Activated naive CD8-positive, alpha-beta T cell treated with anti-CD3 and anti-CD28 coated beads, Interleukin-2, amount 10 ng/mL, durations not matched to agents 7 days and 5 days (primary cell): ENCODE results near the gene KIAA0513. TPM values are rescaled to one million over a fixed set of nuclear protein-coding genes. Genes with fewer than 3 reads are reported as not detected.
"Not testable (repeated sequence)": the region's sequence is repeated elsewhere in the genome, so short reads cannot be mapped to it uniquely, and the experiment has no call there.

ENCODE experiments used
- ATAC-seq: fragments of 150-1000 bp; cut with Tn5 transposase; one replicate; pipeline ENCODE4 v1.10.0; 2021; ENCODE audit warnings: low read depth, moderate library complexity
- POLR2A ChIA-PET: fragments of 350-600 bp; sonication (Branson Sonifier 250); formaldehyde crosslinking; loops from one replicate; lab custom pipeline; 2021; ENCODE audit warnings: antibody characterized with exemption; lab: Charles Lee
- DNase-seq: peaks from one replicate; pipeline ENCODE4 v3.0.0; 2021
- H3K27ac Mint-ChIP-seq: one replicate; pipeline ENCODE4 v1.8.0; 2022; ENCODE audit warnings: mild to moderate bottlenecking, mixed read lengths
- H3K27me3 Mint-ChIP-seq: one replicate; pipeline ENCODE4 v1.8.0; 2022; ENCODE audit warnings: mild to moderate bottlenecking, moderate library complexity, mixed read lengths
- H3K36me3 Mint-ChIP-seq: one replicate; pipeline ENCODE4 v1.8.0; 2021; ENCODE audit warnings: mild to moderate bottlenecking, mixed read lengths
- H3K4me1 Mint-ChIP-seq: one replicate; pipeline ENCODE4 v1.8.0; 2021; ENCODE audit warnings: mixed read lengths
- H3K4me3 Mint-ChIP-seq: one replicate; pipeline ENCODE4 v1.8.0; 2022; ENCODE audit warnings: mild to moderate bottlenecking, moderate library complexity, mixed read lengths
- H3K9me3 Mint-ChIP-seq: one replicate; pipeline ENCODE4 v1.8.0; 2021; ENCODE audit warnings: mixed read lengths
- total RNA-seq, 2 experiments: library from RNA; stranded (reverse); gene quantifications; one replicate each; pipeline ENCODE4 v1.2.3, GENCODE V29; 2021

KIAA0513 gene
- total RNA-seq, 2 experiments from 2014 or later, result 11.6 to 13.9 TPM

DNA sequence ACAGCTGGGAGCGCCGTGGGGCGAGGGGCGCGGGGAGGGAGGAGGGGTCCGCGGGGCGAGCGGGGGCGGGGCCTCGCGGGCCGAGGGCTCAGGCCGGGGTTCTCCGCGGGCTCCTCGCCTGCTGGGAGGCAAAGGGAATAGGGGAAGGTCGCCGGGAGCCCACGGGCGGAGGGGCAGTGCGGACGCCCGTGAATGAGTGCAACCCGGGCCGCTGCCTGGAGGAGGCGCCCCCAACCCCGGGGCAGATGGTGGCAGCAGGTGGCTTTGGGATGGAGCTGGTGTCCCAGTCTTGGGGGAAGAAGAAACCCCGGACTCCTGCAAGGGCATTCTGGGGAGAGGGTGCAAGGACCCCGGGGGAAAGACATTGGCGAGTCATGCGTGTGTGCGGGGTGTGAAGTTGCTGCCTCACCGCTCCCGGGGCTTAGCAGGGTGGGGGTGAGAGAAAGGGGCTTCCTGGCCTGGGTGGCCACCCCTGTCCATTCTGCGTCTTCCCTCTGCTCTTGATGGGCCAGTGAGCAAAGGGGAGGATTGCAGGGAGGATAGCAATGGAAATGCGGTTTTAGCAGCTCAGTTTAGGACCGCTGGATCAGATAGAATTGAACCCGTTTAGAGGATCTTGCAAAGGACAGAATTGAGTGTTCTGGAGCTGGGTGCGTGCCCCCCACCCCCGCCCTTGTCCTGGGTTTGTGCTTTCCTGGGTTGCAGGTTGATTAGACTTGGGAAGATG lies 526 bp downstream of the KIAA0513 start:
- H3K27ac Mint-ChIP-seq, result peak overlapping the region; percentile 93
- no peaks in the 10 kb centered on the region for H3K36me3 Mint-ChIP-seq
- H3K4me1 Mint-ChIP-seq, result peaks cover 29% of the 10 kb centered on the region
- peak overlapping the region; percentile 90 for H3K4me3 Mint-ChIP-seq
- POLR2A ChIA-PET, result interaction anchor here (0.8 to 3.5 kb wide), 10 partner anchors 12 to 393 kb away, joined by 3 to 38 read pairs (median 7); partner anchors contain the start of gene ZDHHC7
- no peaks in the 10 kb centered on the region for H3K9me3 Mint-ChIP-seq
- ATAC-seq, result peak; percentile 9
- no peaks in the 10 kb centered on the region for H3K27me3 Mint-ChIP-seq
- DNase-seq, result no peak

DNA sequence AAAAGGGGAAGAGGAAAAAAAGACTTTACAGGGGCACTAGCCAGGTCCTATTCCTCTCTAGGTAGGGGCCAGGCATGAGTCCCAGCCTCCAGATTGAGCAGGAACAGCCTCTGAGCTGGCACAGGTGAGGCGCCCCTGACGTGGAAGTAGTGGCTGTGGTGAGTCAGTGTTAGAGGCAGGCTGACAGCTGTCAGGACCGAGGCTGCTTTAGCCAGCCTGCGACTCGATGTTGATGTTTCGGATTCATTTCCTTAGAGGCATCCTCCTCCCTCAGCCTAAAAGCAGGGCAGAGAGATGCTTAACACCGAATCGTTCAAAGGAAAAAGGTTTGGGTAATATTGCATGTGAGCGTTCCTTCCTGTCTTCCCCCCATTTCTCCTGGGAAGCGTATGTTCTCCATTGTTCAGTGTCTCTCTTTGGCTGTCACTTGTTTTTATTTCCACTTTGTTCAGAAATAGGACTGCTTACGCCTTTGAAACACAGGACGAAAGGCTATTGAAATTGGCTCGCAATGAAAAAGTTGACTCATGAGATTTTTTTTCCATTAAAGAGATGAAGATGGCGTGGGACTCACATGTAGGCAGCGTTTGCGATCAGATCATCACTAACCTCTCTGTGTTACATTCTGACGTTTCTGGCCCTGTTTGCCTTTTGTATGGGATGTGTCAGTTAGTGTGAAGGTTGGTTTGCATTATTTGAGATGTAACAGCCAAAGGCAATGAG lies 1.3 kb downstream of the KIAA0513 start:
- no peaks in the 10 kb centered on the region for H3K27me3 Mint-ChIP-seq
- peak overlapping the region; percentile 93 for H3K27ac Mint-ChIP-seq
- H3K4me1 Mint-ChIP-seq, result peaks cover 29% of the 10 kb centered on the region
- peak overlapping the region; percentile 90 for H3K4me3 Mint-ChIP-seq
- DNase-seq, result peak; percentile 55
- POLR2A ChIA-PET, result interaction anchor here (0.8 to 3.4 kb wide), 5 partner anchors 17 to 58 kb away, joined by 3 to 38 read pairs (median 12); partner anchors contain the start of gene ZDHHC7
- ATAC-seq, result peak; percentile 67
- H3K36me3 Mint-ChIP-seq, result peaks cover 1% of the 10 kb centered on the region
- no peaks in the 10 kb centered on the region for H3K9me3 Mint-ChIP-seq

DNA sequence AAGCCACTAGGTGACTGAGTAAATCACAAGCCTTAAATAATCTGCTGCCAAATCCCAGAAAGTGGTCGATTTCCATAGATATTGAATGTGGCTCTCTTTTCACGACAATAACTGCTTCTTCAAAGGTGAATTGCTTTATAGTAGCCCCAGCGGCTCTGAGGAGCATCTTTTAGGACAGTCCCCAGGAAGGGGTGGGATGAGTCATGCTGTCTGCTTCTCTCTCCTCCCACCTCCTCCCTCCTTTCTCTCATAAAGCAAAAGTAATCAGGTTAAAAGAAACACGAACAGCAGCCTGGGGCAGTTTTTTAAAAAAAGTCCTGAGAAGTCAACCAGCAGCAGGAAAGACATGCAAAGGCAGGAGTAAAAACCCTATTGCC lies 1.8 kb downstream of the KIAA0513 start:
- Mint-ChIP-seq H3K4me3 (peak overlapping the region; percentile 90), H3K27ac (peak overlapping the region; percentile 93), H3K4me1 (peaks cover 29% of the 10 kb centered on the region), H3K9me3 (no peaks in the 10 kb centered on the region), H3K36me3 (peaks cover 2% of the 10 kb centered on the region), H3K27me3 (no peaks in the 10 kb centered on the region)
- ATAC-seq (peak; percentile 57), DNase-seq (no peak)
- POLR2A ChIA-PET, result no interaction called here

DNA sequence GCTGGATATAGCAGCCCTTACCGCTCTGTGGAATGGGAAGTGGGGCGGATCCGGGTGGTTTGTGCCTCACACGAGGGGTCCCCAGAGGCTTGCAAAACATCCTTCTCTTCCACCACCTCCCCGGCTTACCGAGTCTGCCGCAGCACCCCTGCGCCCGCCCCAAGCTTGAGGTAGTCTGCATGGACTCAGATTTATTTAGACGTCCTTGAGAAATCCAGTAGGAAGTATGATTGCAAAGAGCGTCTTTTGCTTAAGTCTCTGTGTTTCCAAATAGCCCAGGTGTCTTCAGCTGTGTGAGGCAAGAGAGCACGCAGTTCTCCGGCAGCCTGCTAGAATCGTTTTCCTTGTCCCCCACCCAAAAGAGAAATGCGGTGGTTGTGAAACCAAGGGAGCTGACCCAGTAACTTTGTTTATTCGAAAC lies 2.4 kb downstream of the KIAA0513 start:
- POLR2A ChIA-PET, result no interaction called here
- Mint-ChIP-seq H3K27ac (no peak overlapping the region), H3K4me3 (no peak overlapping the region), H3K36me3 (peaks cover 2% of the 10 kb centered on the region), H3K27me3 (no peaks in the 10 kb centered on the region), H3K9me3 (no peaks in the 10 kb centered on the region), H3K4me1 (peaks cover 29% of the 10 kb centered on the region)
- no peak for DNase-seq
- no peak for ATAC-seq

DNA sequence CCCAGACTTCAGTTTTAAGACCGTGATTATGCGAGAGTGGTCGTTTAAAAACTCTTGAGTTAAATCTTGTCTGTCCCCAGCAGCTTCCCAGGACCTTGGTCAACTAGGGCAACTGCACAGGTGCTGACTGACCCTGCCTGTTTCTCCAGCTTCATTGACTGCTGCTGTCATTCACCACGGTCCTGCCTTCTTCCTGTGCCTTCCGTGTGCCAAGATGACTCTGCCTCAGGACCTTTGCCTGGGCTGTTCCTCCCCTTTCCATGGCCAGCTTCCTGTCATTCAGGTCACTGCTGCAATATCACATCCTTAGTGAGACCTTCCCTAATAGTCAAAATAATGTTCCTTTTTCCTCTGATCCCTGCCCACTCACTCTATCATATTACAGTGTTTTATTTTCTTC lies 3.9 kb downstream of the KIAA0513 start:
- ATAC-seq, result no peak
- Mint-ChIP-seq H3K27ac (no peak overlapping the region), H3K9me3 (no peaks in the 10 kb centered on the region), H3K4me3 (no peak overlapping the region), H3K36me3 (peaks cover 2% of the 10 kb centered on the region), H3K4me1 (peaks cover 26% of the 10 kb centered on the region), H3K27me3 (no peaks in the 10 kb centered on the region)
- POLR2A ChIA-PET, result no interaction called here
- DNase-seq, result no peak

DNA sequence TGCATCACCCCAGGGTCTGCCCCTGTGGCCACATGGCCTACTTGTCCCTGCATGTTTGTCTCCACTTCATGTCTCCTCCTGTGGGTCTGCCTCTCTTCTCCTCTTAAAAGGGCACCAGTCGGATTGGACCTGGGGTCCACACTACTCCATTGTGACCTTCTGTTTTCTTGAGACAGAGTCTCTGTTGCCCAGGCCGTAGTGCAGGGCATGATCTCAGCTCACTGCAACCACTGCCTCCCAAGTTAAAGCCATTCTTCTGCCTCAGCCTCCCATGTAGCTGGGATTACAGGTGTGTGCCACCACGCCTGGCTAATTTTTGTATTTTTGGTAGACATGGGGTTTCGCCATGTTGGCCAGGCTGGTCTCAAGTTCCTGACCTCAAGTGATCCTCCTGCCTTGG lies 4.6 kb downstream of the KIAA0513 start:
- H3K36me3 Mint-ChIP-seq, H3K4me3 Mint-ChIP-seq, POLR2A ChIA-PET, H3K27ac Mint-ChIP-seq, H3K9me3 Mint-ChIP-seq, DNase-seq, ATAC-seq, H3K27me3 Mint-ChIP-seq: not testable (repeated sequence)
- H3K4me1 Mint-ChIP-seq, result peaks cover 20% of the 10 kb centered on the region

DNA sequence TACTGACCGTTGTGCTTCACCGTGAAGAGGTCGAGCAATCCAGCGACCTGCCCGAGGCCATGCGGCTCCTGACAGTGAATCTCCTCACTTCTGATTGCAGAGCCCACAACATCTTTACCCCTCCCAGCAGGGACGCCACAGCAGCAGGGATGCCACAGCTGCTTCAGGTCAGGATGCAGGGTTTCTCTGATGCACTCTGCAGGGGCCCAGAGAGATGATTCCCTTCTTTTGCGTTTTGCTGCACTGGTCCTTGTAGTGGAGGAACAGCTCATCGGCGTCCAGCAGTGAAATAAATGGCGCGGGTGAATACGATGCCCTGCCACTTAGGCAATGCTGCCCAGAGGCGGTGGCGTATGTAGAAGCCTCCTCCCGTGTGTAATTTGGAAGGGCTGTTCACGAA lies 5.6 kb downstream of the KIAA0513 start:
- Mint-ChIP-seq H3K9me3 (no peaks in the 10 kb centered on the region), H3K4me3 (no peak overlapping the region), H3K4me1 (peaks cover 18% of the 10 kb centered on the region), H3K36me3 (peaks cover 2% of the 10 kb centered on the region), H3K27ac (no peak overlapping the region), H3K27me3 (no peaks in the 10 kb centered on the region)
- ATAC-seq, result no peak
- DNase-seq, result no peak
- POLR2A ChIA-PET, result no interaction called here

DNA sequence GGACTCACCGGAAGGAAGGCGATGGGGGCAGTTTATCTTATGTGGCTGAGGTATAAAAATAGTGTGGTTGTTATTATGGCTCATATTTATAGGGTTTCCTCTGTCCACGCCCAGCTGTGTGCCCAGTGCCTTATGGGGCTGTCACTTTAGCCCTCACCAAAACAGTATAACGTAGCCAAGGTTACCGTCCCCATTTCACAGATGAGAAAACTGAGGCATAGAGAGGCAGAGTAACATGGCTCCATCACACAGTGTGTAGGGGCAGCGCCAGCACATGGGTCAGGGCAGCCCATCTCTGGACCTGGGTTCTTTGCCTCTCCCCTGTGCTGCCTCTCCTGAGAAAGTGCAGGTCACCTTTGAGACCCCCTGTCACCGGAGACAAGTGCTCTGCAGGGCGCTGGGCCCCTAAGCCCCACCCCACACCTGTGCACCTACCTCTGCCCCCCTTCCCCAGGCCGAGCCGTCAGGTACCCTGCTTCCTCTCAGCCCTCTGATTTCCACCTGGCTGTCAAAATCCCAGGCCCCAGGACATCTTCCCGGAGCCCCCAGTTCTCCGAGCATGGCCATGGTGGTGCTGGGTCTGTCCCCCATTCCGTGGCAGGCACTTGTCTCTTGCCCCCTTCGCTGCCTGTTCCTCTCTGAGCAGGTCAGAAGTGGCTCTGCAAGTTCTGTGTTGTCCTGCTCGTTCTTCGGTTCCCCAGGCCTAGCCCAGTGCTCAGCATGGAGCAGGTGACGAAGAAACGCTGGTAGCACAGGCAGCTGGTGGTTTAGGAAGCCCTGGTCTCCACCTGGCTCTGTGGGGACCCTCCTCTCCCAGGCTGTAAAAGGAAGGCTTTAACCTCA lies 7.2 kb downstream of the KIAA0513 start:
- no peak overlapping the region for H3K4me3 Mint-ChIP-seq
- peaks cover 2% of the 10 kb centered on the region for H3K4me1 Mint-ChIP-seq
- H3K36me3 Mint-ChIP-seq, result peaks cover 2% of the 10 kb centered on the region
- no peak for DNase-seq
- H3K27ac Mint-ChIP-seq, result no peak overlapping the region
- POLR2A ChIA-PET, result no interaction called here
- no peaks in the 10 kb centered on the region for H3K9me3 Mint-ChIP-seq
- no peak for ATAC-seq
- H3K27me3 Mint-ChIP-seq, result no peaks in the 10 kb centered on the region

DNA sequence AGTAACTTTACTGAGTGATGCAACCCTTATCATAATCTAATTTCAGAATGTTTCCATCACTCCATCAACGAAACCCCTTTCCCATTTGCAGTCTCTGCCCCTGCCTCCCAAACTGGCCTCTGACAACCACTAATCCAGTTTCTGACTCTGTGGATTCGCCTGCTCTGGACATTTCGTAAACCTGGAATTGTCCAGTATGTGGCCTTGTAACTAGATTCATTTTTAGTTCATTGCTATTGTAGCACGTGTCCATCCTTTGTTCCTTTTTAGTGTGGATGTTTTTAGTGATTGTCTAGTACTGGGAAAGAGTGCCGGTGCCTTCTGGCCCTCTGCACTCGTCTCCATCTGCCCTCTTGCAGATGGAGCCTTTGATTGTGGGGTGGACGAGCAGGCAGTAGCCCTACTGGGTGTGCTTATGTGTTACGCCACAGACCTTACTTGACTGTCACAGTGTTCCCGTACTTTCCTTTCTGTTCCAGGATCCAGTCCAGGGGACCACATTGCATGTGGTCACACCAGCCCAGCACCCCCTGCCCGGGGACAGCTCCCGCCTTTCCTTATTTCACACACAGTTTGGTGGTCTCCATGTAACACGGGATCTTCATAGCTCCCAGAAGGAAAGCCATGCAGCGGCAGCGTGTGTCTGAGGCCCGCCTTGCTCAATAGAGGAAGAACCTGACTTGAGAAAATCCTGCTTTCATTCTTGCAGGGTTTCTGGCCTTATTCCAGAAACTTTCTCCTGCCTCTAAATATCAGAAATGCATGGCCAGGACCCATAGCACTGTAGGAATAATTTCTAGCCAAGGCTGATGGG lies 8.8 kb downstream of the KIAA0513 start:
- ATAC-seq (no peak), DNase-seq (no peak)
- Mint-ChIP-seq H3K36me3 (peaks cover 2% of the 10 kb centered on the region), H3K27ac (no peak overlapping the region), H3K27me3 (no peaks in the 10 kb centered on the region), H3K4me3 (no peak overlapping the region), H3K4me1 (no peaks in the 10 kb centered on the region), H3K9me3 (no peaks in the 10 kb centered on the region)
- POLR2A ChIA-PET, result no interaction called here

DNA sequence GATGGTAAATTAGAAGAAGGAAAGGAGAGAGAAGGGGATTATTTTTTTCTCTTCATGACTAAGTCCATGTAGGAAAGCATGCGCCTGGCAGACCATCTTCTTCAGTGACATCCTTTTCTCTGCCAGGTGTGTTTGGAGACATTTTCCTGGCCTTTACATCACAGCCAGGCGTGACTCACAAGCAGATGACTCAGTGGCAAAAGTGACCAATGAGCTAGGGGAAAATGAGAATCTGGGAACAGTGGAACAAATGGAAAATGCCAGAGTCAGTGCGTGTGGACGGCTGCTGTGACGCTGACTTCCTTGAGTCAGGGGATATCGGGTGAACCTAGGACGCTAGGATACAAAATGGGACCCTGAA lies 9.4 kb downstream of the KIAA0513 start:
- Mint-ChIP-seq H3K4me1 (no peaks in the 10 kb centered on the region), H3K9me3 (no peaks in the 10 kb centered on the region), H3K36me3 (peaks cover 2% of the 10 kb centered on the region), H3K27me3 (no peaks in the 10 kb centered on the region), H3K27ac (no peak overlapping the region), H3K4me3 (no peak overlapping the region)
- no peak for ATAC-seq
- POLR2A ChIA-PET, result no interaction called here
- no peak for DNase-seq

DNA sequence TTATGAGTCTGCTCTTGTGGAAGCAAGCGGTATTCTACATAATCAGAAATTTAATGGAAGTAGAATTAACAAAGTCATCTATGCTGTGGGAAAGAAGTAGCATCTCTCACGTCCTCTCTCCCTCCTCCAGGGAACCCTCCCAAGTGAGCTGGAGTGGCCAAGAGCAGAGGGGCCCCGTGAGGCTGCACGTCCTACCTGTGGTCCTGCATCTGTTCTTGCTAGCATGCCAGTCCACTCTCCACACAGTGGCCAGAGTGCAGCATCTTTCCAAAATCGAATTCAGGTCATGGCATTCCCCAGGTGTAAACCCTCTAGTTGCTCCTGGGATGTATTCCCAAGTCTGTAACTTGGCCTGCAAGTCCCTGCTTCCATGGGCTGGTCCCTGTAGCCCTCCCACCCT lies 10.1 kb downstream of the KIAA0513 start:
- no peaks in the 10 kb centered on the region for H3K9me3 Mint-ChIP-seq
- H3K27me3 Mint-ChIP-seq, result no peaks in the 10 kb centered on the region
- no peak for DNase-seq
- no peak overlapping the region for H3K27ac Mint-ChIP-seq
- H3K4me3 Mint-ChIP-seq, result no peak overlapping the region
- peaks cover 2% of the 10 kb centered on the region for H3K36me3 Mint-ChIP-seq
- no peak for ATAC-seq
- POLR2A ChIA-PET, result no interaction called here
- no peaks in the 10 kb centered on the region for H3K4me1 Mint-ChIP-seq

DNA sequence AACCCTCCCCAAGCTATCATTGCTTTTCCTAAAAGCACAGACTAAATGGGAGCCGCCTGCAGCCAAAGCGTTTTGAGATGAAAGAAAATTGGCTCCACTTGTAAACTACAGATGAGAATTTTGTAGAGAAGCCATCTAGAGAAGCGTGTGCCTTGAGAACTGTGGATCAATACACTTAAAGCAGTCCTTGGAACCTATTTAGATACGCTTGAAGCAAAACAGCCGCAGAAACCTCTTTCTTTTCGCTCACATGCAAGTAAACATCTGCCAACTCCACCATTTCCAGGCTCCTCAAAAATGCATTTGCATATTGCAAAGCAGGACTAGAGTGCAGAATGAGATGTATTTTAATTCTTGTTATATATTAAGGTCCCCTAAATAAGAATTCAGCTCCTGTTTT lies 13.1 kb downstream of the KIAA0513 start:
- Mint-ChIP-seq H3K36me3 (no peaks in the 10 kb centered on the region), H3K9me3 (no peaks in the 10 kb centered on the region), H3K4me1 (no peaks in the 10 kb centered on the region), H3K27me3 (no peaks in the 10 kb centered on the region), H3K27ac (no peak overlapping the region), H3K4me3 (no peak overlapping the region)
- POLR2A ChIA-PET, result no interaction called here
- ATAC-seq (no peak), DNase-seq (no peak)
